Measurements from ENCODE around the gene SIDT2. TPM values are rescaled to one million over a fixed set of nuclear protein-coding genes. Genes with fewer than 3 reads are reported as not detected.

SIDT2 gene
- total and polyA plus RNA-seq, 2 of the 8 experiments (the other 6 are each of a cell fraction or from before 2014, with no cell fraction given), result 18.5 to 21.1 TPM

DNA sequence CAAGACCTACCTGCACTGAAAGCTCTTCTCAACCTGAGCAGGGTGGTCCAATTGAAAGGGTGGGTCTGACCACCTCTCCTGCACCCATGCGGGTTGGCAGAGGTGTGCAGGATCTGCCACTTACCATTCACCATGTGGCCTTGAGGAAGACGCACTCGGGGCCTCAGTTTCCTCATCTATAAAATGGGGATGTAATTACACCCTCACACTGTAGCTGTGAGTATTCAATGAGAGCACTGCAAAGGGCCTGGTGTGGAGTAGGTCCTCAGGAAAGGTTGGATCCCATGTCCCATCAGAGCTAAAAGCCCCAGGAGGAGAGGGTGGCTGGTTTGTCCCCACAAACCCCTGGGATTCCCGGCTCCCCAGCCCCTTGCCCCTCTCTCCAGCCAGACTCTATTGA, 20.1 kb downstream of the SIDT2 start:
- Histone ChIP-seq H4K5ac (ENCODE audit: insufficient read length, low read depth, low read length) (no peak overlapping the region), H2BK15ac (ENCODE audit: low read length) (peak overlapping the region; percentile 84; the same call in 1 of the 2 replicates), H3K79me2 (ENCODE audit: control insufficient read depth in 1 of 2, insufficient read depth in 2 of 2, low read length in 2 of 2) (peaks cover 0 to 14% of the 10 kb centered on the region in 2 experiments; a peak in 1 of 4 replicates), H3K36me3 (ENCODE audit: control insufficient read depth in 2 of 4, insufficient read depth in 4 of 4, low read length in 3 of 4) (peaks cover 0 to 1% (median under 1%) of the 10 kb centered on the region in 4 experiments; a peak in 2 of 8 replicates), H3K27me3 (replicated peaks in 1 of 4; ENCODE audit: control insufficient read depth in 3 of 4, extremely low read depth in 1 of 4, insufficient read depth in 3 of 4, low read length in 3 of 4) (no peaks in the 10 kb centered on the region; a peak in 1 of 7 replicates), H2AFZ (ENCODE audit: low read length) (no peak overlapping the region), H4K20me1 (replicated peaks in 1 of 2; ENCODE audit: control insufficient read depth in 1 of 2, insufficient read depth in 2 of 2, low read length in 2 of 2) (peaks cover 2% of the 10 kb centered on the region in 2 experiments), H4K8ac (ENCODE audit: extremely low read depth, insufficient read depth, low read length) (no peak overlapping the region), H3K18ac (ENCODE audit: extremely low read depth, low read length) (peak overlapping the region; percentile 60), H2BK12ac (ENCODE audit: low read depth, low read length) (peak overlapping the region; percentile 99), H2BK120ac (replicated peaks; ENCODE audit: low read depth, low read length) (no peak overlapping the region), H3K14ac (ENCODE audit: insufficient read length) (no peak overlapping the region), H2BK20ac (ENCODE audit: low read length) (no peak overlapping the region), H3K27ac (ENCODE audit: low read depth, low read length) (peak overlapping the region; percentile 24; the same call in 1 of the 2 replicates), H4K91ac (replicated peaks; ENCODE audit: insufficient read length, low read length) (peak overlapping the region; percentile 31), H2AK5ac (ENCODE audit: low read depth, low read length) (peak overlapping the region; percentile 47), H3K56ac (replicated peaks; ENCODE audit: insufficient read length, low read depth, low read length) (no peak overlapping the region), H3K4me2 (ENCODE audit: insufficient read depth in 1 of 2, low read depth in 2 of 2, low read length in 2 of 2) (peak overlapping the region; percentile 67 to 81), H2BK5ac (ENCODE audit: low read depth, low read length) (peak overlapping the region; percentile 6), H3K9ac (replicated peaks in 1 of 4; ENCODE audit: extremely low read depth in 1 of 4, low read depth in 3 of 4, low read length in 3 of 4) (peak overlapping the region; percentile 38 to 73 (median 46); a peak in 6 of 7 replicates), H3K9me3 (ENCODE audit: insufficient read depth in 2 of 2, low read depth in 1 of 2, low read length in 1 of 2) (no peaks in the 10 kb centered on the region), H3K23ac (ENCODE audit: insufficient read length) (no peak overlapping the region), H3K79me1 (ENCODE audit: low read depth, low read length) (no peaks in the 10 kb centered on the region; the same call in 1 of the 2 replicates), H3K23me2 (ENCODE audit: low read depth, low read length) (peaks cover 6% of the 10 kb centered on the region; the same call in 1 of the 2 replicates), H3K4ac (replicated peaks; ENCODE audit: insufficient read length, low read depth, low read length) (no peak overlapping the region), H3K4me1 (replicated peaks in 1 of 4; ENCODE audit: control insufficient read depth in 3 of 4, insufficient read depth in 4 of 4, low read length in 3 of 4) (peaks cover 7 to 32% (median 28%) of the 10 kb centered on the region in 4 experiments), H3K4me3 (ENCODE audit: extremely low read depth in 1 of 4, insufficient read depth in 2 of 4, low read depth in 3 of 4, low read length in 4 of 4) (peak overlapping the region; percentile 37 to 58 (median 47); a peak in 6 of 8 replicates)
- TF ChIP-seq KDM1A (IDR thresholded peaks at IDR 0.05; ENCODE audit: borderline replicate concordance, low read length), result peak; percentile 89
- TF ChIP-seq SIN3A (conservative IDR thresholded peaks at IDR 0.05 in 1 of 2, IDR thresholded peaks at IDR 0.05 in 1 of 2; ENCODE audit: low read depth in 1 of 2, low read length in 2 of 2), result no peak
- no peak for TF ChIP-seq GABPA (IDR thresholded peaks at IDR 0.05; ENCODE audit: borderline replicate concordance, insufficient read depth, low read length)
- TF ChIP-seq NANOG (IDR thresholded peaks at IDR 0.05; ENCODE audit: insufficient read depth, low read depth, low read length, poor library complexity, severe bottlenecking), result no peak
- TF ChIP-seq SIRT6 (IDR thresholded peaks at IDR 0.05; ENCODE audit: low read length), result peak; percentile 37
- TF ChIP-seq EGR1 (IDR thresholded peaks at IDR 0.05; ENCODE audit: borderline replicate concordance, low read depth, low read length), result no peak
- TF ChIP-seq SP1 (IDR thresholded peaks at IDR 0.05; ENCODE audit: low read depth, low read length), result no peak
- DNase-seq (ENCODE audit: low read depth in 1 of 2, low spot score in 2 of 2) (no peak), FAIRE-seq (no peak)
- POLR2A ChIA-PET (ENCODE audit: partially characterized antibody), result interaction anchor here (0.7 to 10.3 kb wide), 10 partner anchors 14 to 60 kb away, joined by 3 to 153 read pairs (median 4); partner anchors contain the start of genes PAFAH1B2, RNF214 and SIDT2
- CTCF ChIA-PET (ENCODE audit: partially characterized antibody), result interaction anchor here (1.1 to 18.7 kb wide), 3 partner anchors 16 to 53 kb away, joined by 3 to 449 read pairs (median 249); partner anchors contain the start of genes PCSK7, RNF214 and SIDT2
- 68% methylated on average over 4 of the region's 4 CpGs; no CpG with 5 or more reads in 1 of the 2 experiments for WGBS, 2 experiments (ENCODE audit: extremely low coverage in 1 of 2, insufficient coverage in 1 of 2, insufficient read length in 1 of 2, insufficient replicate concordance in 2 of 2, low coverage in 1 of 2, low lambda C conversion rate in 2 of 2, missing lambda C conversion rate in 1 of 2)

Data from H1 (cell line).